Ishikawa (cell line): ENCODE data around the gene PRSS2.

Source experiments
- EP300 ChIP-seq: IDR thresholded peaks from 2 replicates; pipeline ENCODE4 v1.6.1; 2012; ENCODE audit warnings: borderline replicate concordance
- ZBTB7A ChIP-seq: IDR thresholded peaks from 2 replicates; pipeline ENCODE4 v1.6.1; 2012; ENCODE audit warnings: low read depth

GRCh38 chr7:142762104-142762503, 8.7 kb upstream of the PRSS2 start:
- TF ChIP-seq EP300 (no peak), ZBTB7A (no peak)
